WTC11 (cell line): ENCODE results near the gene ASB1. TPM values are rescaled to one million over a fixed set of nuclear protein-coding genes. Genes with fewer than 3 reads are reported as not detected.

Source experiments
- ATAC-seq: fragments of 200-7000 bp; cut with Tn5 transposase; 2 replicates; pipeline ENCODE4 v1.10.0; 2021; ENCODE audit warnings: mild to moderate bottlenecking, moderate library complexity
- CTCF ChIA-PET: fragments of 300-600 bp; sonication (Branson Sonifier 250); formaldehyde crosslinking; loops from one replicate; lab custom pipeline; 2021; ENCODE audit warnings: antibody characterized with exemption; lab: Charles Lee
- POLR2A ChIA-PET: fragments of 350-600 bp; sonication (Branson Sonifier 250); formaldehyde crosslinking; loops from one replicate; lab custom pipeline; 2021; ENCODE audit warnings: antibody characterized with exemption; lab: Charles Lee
- DNase-seq: peaks from one replicate; pipeline ENCODE4 v3.0.0; 2021; ENCODE audit warnings: low spot score
- H3K27ac Mint-ChIP-seq: 2 replicates; pipeline ENCODE4 v1.8.0; 2021; ENCODE audit warnings: mixed read lengths
- H3K27me3 Mint-ChIP-seq: 2 replicates; pipeline ENCODE4 v1.8.0; 2021; ENCODE audit warnings: low read depth, mild to moderate bottlenecking, moderate library complexity, mixed read lengths
- H3K36me3 Mint-ChIP-seq: 2 replicates; pipeline ENCODE4 v1.8.0; 2021; ENCODE audit warnings: mixed read lengths
- H3K4me1 Mint-ChIP-seq: 2 replicates; pipeline ENCODE4 v1.8.0; 2022; ENCODE audit warnings: mixed read lengths
- H3K4me3 Mint-ChIP-seq: 2 replicates; pipeline ENCODE4 v1.8.0; 2021; ENCODE audit warnings: mild to moderate bottlenecking, moderate library complexity, mixed read lengths
- H3K9me3 Mint-ChIP-seq: 2 replicates; pipeline ENCODE4 v1.8.0; 2021; ENCODE audit warnings: mixed read lengths
- EMX1 ChIP-seq: fragments of 250-450 bp; sonication (Bioruptor Pico); IDR thresholded peaks from 2 replicates; pipeline ENCODE4 v1.8.0; 2021; ENCODE audit warnings: mild to moderate bottlenecking
- ETV6 ChIP-seq: sonication (generic); formaldehyde crosslinking; IDR thresholded peaks from 2 replicates; pipeline ENCODE4 v1.8.1; 2022; ENCODE audit warnings: mild to moderate bottlenecking, missing genetic modification reagents
- FOXJ3 ChIP-seq: sonication (generic); formaldehyde crosslinking; IDR thresholded peaks from 2 replicates; pipeline ENCODE4 v1.9.0; 2021; ENCODE audit warnings: missing genetic modification reagents, mild to moderate bottlenecking, borderline replicate concordance
- GABPB1 ChIP-seq: sonication (generic); formaldehyde crosslinking; IDR thresholded peaks from 2 replicates; pipeline ENCODE4 v1.8.1; 2023; ENCODE audit warnings: mild to moderate bottlenecking, missing genetic modification reagents
- RORB ChIP-seq: fragments of 250-450 bp; sonication (Bioruptor Pico); IDR thresholded peaks from 2 replicates; pipeline ENCODE4 v1.9.0; 2021; ENCODE audit warnings: mild to moderate bottlenecking
- SMAD4 ChIP-seq: sonication (generic); formaldehyde crosslinking; IDR thresholded peaks from 2 replicates; pipeline ENCODE4 v1.8.0; 2022; ENCODE audit warnings: mild to moderate bottlenecking, missing genetic modification reagents
- SP1 ChIP-seq: sonication (generic); formaldehyde crosslinking; conservative IDR thresholded peaks from 2 replicates; pipeline ENCODE4 v1.8.1; 2022; ENCODE audit warnings: missing genetic modification reagents
- TCF7 ChIP-seq: sonication (generic); formaldehyde crosslinking; IDR thresholded peaks from 2 replicates; pipeline ENCODE4 v1.8.0; 2022; ENCODE audit warnings: mild to moderate bottlenecking, low read depth, missing genetic modification reagents, moderate library complexity
- TEAD1 ChIP-seq: sonication (generic); formaldehyde crosslinking; IDR thresholded peaks from 2 replicates; pipeline ENCODE4 v1.8.0; 2022; ENCODE audit warnings: mild to moderate bottlenecking, missing genetic modification reagents
- TP53 ChIP-seq: sonication (generic); formaldehyde crosslinking; IDR thresholded peaks from 2 replicates; pipeline ENCODE4 v1.8.1; 2023; ENCODE audit warnings: mild to moderate bottlenecking, missing genetic modification reagents
- ZNF121 ChIP-seq: sonication (generic); formaldehyde crosslinking; IDR thresholded peaks from 2 replicates; pipeline ENCODE4 v1.8.0; 2023; ENCODE audit warnings: missing genetic modification reagents
- ZNF232 ChIP-seq: sonication (generic); formaldehyde crosslinking; IDR thresholded peaks from 2 replicates; pipeline ENCODE4 v1.8.0; 2022; ENCODE audit warnings: mild to moderate bottlenecking, missing genetic modification reagents
- ZNF317 ChIP-seq: sonication (generic); formaldehyde crosslinking; IDR thresholded peaks from 2 replicates; pipeline ENCODE4 v1.8.1; 2023; ENCODE audit warnings: low read depth, mild to moderate bottlenecking, moderate library complexity, missing genetic modification reagents, borderline replicate concordance
- ZNF671 ChIP-seq: fragments of 250-450 bp; sonication (Bioruptor Pico); IDR thresholded peaks from 2 replicates; pipeline ENCODE4 v1.8.0; 2021; ENCODE audit warnings: mild to moderate bottlenecking
- total RNA-seq: library from RNA; stranded (reverse); gene quantifications from 3 replicates; pipeline ENCODE4 v1.2.3, GENCODE V29; 2021
- TF ChIP-seq, protein P1 (sequence below): fragments of 250-450 bp; sonication (Bioruptor Pico); IDR thresholded peaks from 2 replicates; pipeline ENCODE4 v2.1.2; 2022; ENCODE audit warnings: mild to moderate bottlenecking, moderate library complexity
- TF ChIP-seq, protein P2 (sequence below): sonication (generic); formaldehyde crosslinking; conservative IDR thresholded peaks from 2 replicates; pipeline ENCODE4 v1.8.1; 2022; ENCODE audit warnings: mild to moderate bottlenecking, missing genetic modification reagents
- TF ChIP-seq, protein P3 (sequence below): sonication (generic); formaldehyde crosslinking; IDR thresholded peaks from 2 replicates; pipeline ENCODE4 v1.8.0; 2022; ENCODE audit warnings: missing genetic modification reagents
- TF ChIP-seq, protein P4 (sequence below): sonication (generic); formaldehyde crosslinking; IDR thresholded peaks from 2 replicates; pipeline ENCODE4 v1.8.0; 2022; ENCODE audit warnings: mild to moderate bottlenecking, missing genetic modification reagents
- TF ChIP-seq, protein P5 (sequence below): sonication (generic); formaldehyde crosslinking; IDR thresholded peaks from 2 replicates; pipeline ENCODE4 v1.8.0; 2022; ENCODE audit warnings: mild to moderate bottlenecking, missing genetic modification reagents
- TF ChIP-seq, protein P6 (sequence below): sonication (generic); formaldehyde crosslinking; IDR thresholded peaks from 2 replicates; pipeline ENCODE4 v1.8.1; 2022; ENCODE audit warnings: low read depth, mild to moderate bottlenecking, moderate library complexity, missing genetic modification reagents, borderline replicate concordance
- TF ChIP-seq, protein P7 (sequence below): fragments of 250-450 bp; sonication (Bioruptor Pico); IDR thresholded peaks from 2 replicates; pipeline ENCODE4 v1.9.0; 2021; ENCODE audit warnings: moderate library complexity, mild to moderate bottlenecking, inconsistent platforms, borderline replicate concordance

Gene ASB1
- total RNA-seq, 1 experiment from 2014 or later, result 43.9 TPM

DNA sequence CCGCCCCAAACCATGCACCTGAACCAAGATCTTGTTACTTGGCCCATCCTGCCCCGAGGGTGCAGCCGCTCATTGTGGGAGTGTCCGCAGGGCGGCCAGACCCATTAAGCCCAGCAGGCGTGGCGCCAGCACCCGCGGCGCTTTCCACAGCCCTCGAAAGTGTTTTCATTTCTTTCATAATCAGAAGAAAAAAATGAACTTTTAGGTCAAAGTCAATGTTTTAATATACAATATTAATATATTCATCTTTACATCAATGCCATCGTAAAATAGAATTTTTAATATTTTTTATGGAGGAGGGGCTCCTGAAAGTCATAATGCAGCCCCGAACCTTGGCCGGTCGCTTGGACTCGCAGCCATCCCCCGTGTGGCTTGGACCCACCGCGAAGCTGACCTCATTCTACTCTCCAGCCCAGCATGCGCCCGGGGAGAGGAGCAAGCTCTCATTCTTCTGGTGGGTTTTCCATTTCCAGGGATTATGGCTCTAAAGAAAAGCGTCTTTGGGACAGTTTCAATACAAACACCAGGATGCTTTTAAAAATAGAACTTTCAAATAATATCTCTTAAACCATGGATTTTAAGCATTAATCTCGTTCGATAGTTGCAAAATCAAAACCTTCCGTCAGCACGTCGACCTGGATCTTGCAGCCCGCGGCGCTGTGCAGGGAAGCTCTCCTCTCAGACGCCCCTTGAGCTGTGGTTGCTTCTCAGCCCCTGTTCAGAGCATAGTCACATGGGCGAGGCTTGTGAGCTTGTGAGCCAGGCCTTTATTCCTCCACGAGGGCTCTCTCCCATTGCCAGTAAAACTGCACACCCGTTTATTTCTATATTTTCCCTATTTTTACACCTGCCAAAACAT is 17.2 kb upstream of the ASB1 start (continued):
- TF ChIP-seq, protein P1, sequence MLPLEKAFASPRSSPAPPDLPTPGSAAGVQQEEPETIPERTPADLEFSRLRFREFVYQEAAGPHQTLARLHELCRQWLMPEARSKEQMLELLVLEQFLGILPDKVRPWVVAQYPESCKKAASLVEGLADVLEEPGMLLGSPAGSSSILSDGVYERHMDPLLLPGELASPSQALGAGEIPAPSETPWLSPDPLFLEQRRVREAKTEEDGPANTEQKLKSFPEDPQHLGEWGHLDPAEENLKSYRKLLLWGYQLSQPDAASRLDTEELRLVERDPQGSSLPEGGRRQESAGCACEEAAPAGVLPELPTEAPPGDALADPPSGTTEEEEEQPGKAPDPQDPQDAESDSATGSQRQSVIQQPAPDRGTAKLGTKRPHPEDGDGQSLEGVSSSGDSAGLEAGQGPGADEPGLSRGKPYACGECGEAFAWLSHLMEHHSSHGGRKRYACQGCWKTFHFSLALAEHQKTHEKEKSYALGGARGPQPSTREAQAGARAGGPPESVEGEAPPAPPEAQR (CRISPR knock-in tag), result no peak
- TF ChIP-seq GABPB1 (no peak), ZNF317 (no peak), TP53 (CRISPR knock-in tag) (no peak), ZNF671 (CRISPR knock-in tag) (no peak), EMX1 (no peak), ZNF121 (CRISPR knock-in tag) (no peak)
- TF ChIP-seq, protein P2, sequence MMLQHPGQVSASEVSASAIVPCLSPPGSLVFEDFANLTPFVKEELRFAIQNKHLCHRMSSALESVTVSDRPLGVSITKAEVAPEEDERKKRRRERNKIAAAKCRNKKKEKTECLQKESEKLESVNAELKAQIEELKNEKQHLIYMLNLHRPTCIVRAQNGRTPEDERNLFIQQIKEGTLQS (CRISPR knock-in tag), result no peak
- TF ChIP-seq, protein P3, sequence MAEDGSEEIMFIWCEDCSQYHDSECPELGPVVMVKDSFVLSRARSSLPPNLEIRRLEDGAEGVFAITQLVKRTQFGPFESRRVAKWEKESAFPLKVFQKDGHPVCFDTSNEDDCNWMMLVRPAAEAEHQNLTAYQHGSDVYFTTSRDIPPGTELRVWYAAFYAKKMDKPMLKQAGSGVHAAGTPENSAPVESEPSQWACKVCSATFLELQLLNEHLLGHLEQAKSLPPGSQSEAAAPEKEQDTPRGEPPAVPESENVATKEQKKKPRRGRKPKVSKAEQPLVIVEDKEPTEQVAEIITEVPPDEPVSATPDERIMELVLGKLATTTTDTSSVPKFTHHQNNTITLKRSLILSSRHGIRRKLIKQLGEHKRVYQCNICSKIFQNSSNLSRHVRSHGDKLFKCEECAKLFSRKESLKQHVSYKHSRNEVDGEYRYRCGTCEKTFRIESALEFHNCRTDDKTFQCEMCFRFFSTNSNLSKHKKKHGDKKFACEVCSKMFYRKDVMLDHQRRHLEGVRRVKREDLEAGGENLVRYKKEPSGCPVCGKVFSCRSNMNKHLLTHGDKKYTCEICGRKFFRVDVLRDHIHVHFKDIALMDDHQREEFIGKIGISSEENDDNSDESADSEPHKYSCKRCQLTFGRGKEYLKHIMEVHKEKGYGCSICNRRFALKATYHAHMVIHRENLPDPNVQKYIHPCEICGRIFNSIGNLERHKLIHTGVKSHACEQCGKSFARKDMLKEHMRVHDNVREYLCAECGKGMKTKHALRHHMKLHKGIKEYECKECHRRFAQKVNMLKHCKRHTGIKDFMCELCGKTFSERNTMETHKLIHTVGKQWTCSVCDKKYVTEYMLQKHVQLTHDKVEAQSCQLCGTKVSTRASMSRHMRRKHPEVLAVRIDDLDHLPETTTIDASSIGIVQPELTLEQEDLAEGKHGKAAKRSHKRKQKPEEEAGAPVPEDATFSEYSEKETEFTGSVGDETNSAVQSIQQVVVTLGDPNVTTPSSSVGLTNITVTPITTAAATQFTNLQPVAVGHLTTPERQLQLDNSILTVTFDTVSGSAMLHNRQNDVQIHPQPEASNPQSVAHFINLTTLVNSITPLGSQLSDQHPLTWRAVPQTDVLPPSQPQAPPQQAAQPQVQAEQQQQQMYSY, result no peak
- TF ChIP-seq, protein P4, sequence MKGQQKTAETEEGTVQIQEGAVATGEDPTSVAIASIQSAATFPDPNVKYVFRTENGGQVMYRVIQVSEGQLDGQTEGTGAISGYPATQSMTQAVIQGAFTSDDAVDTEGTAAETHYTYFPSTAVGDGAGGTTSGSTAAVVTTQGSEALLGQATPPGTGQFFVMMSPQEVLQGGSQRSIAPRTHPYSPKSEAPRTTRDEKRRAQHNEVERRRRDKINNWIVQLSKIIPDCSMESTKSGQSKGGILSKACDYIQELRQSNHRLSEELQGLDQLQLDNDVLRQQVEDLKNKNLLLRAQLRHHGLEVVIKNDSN (CRISPR knock-in tag), result no peak

DNA sequence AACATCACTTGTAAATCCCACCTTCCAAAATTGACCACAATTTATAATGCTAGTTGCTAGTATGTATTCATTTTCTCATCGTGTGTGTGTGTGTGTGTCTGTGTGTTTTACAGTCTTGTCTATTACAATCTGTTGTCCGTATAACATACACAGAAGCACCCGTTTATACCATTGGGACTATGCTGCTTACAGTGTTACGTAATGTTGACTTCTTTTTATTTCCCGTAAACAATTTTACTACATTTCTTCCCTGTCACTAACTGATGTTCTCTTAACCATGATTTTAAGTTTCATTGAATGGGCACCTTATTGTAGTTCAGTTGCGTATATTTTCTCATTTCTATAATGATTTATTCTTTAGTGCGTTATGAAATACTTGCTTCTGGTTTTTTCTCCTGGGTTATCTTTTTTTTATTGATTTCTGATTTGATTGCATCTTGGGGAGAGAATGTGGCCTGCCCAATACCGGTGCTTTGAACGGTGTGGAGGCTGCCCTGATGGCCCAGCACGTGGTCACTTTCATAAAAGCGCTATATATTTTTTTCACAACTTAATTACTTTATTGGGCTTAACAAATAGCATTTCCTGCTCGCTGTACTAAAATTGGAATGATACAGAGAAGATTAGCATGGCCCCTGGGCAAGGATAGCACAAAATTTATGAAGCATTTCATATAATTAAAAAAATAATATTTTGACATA is 14.5 kb upstream of the ASB1 start:
- ChIA-PET POLR2A (no interaction called here), CTCF (no interaction called here)
- ATAC-seq (no peak), DNase-seq (no peak)
- Mint-ChIP-seq H3K27me3 (peaks cover 2% of the 10 kb centered on the region; the same call in 1 of the 2 replicates), H3K9me3 (peaks cover 18% of the 10 kb centered on the region), H3K27ac (no peak overlapping the region), H3K36me3 (peaks cover 12% of the 10 kb centered on the region), H3K4me3 (no peak overlapping the region), H3K4me1 (peaks cover 19% of the 10 kb centered on the region)
- TF ChIP-seq, protein P4 (CRISPR knock-in tag), result no peak
- TF ChIP-seq TEAD1 (CRISPR knock-in tag) (no peak), RORB (CRISPR knock-in tag) (no peak), FOXJ3 (CRISPR knock-in tag) (no peak), ZNF232 (CRISPR knock-in tag) (no peak), SP1 (CRISPR knock-in tag) (no peak), ETV6 (no peak), TCF7 (CRISPR knock-in tag) (no peak), SMAD4 (CRISPR knock-in tag) (no peak), EMX1 (no peak)
- TF ChIP-seq, protein P5, sequence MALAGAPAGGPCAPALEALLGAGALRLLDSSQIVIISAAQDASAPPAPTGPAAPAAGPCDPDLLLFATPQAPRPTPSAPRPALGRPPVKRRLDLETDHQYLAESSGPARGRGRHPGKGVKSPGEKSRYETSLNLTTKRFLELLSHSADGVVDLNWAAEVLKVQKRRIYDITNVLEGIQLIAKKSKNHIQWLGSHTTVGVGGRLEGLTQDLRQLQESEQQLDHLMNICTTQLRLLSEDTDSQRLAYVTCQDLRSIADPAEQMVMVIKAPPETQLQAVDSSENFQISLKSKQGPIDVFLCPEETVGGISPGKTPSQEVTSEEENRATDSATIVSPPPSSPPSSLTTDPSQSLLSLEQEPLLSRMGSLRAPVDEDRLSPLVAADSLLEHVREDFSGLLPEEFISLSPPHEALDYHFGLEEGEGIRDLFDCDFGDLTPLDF (CRISPR knock-in tag), result no peak
- TF ChIP-seq, protein P6, sequence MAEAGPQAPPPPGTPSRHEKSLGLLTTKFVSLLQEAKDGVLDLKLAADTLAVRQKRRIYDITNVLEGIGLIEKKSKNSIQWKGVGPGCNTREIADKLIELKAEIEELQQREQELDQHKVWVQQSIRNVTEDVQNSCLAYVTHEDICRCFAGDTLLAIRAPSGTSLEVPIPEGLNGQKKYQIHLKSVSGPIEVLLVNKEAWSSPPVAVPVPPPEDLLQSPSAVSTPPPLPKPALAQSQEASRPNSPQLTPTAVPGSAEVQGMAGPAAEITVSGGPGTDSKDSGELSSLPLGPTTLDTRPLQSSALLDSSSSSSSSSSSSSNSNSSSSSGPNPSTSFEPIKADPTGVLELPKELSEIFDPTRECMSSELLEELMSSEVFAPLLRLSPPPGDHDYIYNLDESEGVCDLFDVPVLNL (CRISPR knock-in tag), result no peak
- TF ChIP-seq, protein P7, sequence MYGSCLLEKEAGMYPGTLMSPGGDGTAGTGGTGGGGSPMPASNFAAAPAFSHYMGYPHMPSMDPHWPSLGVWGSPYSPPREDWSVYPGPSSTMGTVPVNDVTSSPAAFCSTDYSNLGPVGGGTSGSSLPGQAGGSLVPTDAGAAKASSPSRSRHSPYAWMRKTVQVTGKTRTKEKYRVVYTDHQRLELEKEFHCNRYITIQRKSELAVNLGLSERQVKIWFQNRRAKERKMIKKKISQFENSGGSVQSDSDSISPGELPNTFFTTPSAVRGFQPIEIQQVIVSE (CRISPR knock-in tag), result no peak
